GM18526 (cell line): Measurements from ENCODE around the gene KCNE4.

Experiments
- POLR2A ChIP-seq: IDR thresholded peaks from 3 replicates; pipeline ENCODE4 v1.6.1; 2011; ENCODE audit not compliant: insufficient read length; ENCODE audit errors: extremely low read depth

Gene KCNE4, protein sequence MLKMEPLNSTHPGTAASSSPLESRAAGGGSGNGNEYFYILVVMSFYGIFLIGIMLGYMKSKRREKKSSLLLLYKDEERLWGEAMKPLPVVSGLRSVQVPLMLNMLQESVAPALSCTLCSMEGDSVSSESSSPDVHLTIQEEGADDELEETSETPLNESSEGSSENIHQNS

GRCh38 chr2:223051693-223052289 is at the start of gene KCNE4:
KCNE4 (plus strand) TSS chr2:223052190; CDS start chr2:223052831, 641 bp downstream.
- TF ChIP-seq POLR2A, result no peak

DNA sequence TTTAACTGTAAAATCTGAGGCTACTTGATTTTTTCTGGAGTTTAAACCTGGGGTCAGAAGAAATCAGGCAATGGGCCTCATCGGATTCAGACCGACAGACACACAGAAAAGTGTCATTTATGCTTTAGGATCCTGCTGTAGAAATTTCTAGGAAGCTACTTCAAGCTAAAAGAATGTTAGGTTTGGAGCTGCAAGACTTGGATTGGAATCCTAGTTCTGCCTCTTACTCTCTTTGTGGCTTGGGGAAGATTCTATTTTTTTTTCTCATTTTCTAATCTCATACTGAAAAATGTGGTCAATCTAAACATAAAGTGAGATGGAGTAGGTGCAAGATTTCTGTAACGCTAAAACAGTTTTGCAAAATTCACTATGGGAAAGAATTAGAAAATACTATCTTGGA is 48.8 kb upstream of the KCNE4 start:
- no peak for TF ChIP-seq POLR2A

GRCh38 chr2:223005496-223005895 is 46.5 kb upstream of the KCNE4 start:
- no peak for TF ChIP-seq POLR2A

DNA sequence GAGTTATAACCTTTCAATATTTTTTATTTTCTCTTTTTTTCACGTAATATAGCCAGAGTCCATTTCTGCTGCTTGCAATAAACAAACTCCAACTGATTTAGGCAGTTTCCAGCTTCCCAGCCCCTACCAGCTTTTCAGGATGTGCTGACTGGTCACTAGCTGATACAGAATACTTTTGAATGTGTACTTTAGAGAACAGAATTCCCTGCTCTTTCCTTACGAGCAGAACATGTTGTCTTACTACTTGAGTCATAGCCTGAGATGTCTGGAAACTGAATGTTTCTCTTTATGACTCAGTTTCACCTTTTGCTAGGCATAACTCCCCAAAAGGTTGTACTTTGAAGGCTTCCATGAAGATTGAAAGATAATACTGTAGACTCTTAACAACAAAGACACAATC is 44.5 kb upstream of the KCNE4 start:
- TF ChIP-seq POLR2A, result no peak

GRCh38 chr2:223008162-223008561 is 43.8 kb upstream of the KCNE4 start:
- TF ChIP-seq POLR2A, result no peak

DNA sequence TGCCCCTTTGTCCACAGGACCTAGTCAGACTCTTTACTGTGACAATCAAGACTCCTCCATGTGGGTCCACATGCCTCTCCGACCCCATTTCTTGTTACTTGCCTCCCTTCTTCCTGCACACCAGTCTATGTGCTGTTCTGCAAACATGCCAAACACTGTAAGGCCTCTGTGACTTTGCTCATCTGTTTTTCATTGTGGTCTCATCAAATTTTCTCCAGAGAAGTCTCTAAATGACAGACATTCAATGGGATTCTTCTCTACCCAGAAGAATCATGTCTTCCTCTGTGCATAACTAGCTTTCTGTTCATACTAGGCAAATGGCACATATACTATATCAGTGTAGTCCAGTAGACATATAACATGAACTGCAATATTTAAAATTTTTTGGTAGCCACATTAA is 43.0 kb upstream of the KCNE4 start:
- TF ChIP-seq POLR2A, result no peak

- no peak for TF ChIP-seq POLR2A
These were observed 41.3 kb upstream of the KCNE4 start for GRCh38 chr2:223010641-223011040.

GRCh38 chr2:223012291-223012690 is 39.7 kb upstream of the KCNE4 start:
- no peak for TF ChIP-seq POLR2A

- TF ChIP-seq POLR2A, result no peak
These were observed 32.5 kb upstream of the KCNE4 start for GRCh38 chr2:223019390-223019930.

DNA sequence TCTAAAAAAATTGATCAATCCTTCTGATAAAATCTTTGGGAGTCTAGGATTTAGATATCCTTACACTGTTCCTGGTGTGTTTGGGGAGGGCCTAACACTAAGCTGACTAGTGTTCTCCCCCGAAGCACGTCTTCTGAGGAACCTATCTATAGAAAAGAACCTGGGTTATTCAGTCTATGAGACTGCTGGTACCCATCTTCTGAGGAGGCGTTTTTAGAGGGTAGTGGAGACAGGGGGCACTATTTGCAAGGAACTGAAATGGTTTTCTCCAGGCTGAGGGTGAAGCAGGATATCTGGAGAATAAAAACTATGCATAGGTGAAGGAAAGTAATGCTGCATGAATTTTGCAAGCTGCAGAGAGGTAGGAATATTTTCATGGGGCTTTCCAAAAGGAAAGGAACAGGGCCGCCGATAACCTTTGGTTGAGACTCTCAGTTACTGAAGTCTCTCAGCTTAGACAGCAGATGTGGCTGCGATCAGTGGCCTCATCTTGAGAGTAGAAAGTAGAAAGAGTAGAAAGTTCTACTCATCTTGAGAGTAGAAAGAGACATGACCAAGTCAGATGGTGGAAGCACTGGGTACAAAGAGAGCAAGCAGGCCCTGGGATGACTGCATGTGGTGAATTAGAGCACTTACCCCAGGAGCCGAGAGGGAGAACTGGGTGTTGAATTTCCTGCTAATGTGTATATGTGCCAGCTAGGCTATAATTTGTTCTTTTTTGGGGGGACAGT is 31.8 kb upstream of the KCNE4 start:
- TF ChIP-seq POLR2A, result no peak

- no peak for TF ChIP-seq POLR2A
These were observed 30.9 kb upstream of the KCNE4 start for GRCh38 chr2:223020971-223021675.

DNA sequence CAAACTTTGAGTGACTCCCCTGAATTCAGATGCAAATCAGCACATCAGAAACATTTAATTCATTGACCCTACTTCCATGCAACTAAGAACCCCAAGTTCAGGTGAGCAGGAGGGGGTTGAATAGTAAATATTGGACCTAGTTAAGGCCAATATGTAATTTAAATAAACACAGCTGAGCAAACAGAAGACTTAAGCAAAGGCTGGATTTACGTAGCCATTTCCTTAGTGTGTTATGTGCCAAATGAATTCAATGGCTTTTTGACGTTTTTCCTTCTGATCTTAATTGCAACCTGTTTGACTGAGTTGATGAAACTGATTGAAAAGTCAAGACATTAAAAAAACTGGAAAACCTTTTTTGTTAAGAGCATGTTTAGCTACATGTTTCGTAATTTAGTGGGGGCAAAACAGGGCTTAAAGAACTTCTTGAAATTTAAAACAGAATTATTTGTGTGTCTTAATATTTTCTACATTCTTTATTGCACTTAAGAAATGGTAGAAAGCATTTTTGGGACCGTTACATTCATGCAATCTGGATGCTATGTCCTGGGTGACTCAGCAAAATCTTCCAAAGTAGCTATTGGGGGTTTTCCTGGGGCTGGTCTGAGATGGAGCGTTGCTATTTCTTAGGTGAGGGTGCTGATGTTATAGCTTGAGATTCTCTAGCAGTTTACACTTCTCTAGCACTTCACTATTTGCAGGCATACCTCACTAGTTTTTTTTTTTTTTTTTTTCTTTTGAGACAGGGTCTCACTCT is 25.5 kb upstream of the KCNE4 start:
- no peak for TF ChIP-seq POLR2A

DNA sequence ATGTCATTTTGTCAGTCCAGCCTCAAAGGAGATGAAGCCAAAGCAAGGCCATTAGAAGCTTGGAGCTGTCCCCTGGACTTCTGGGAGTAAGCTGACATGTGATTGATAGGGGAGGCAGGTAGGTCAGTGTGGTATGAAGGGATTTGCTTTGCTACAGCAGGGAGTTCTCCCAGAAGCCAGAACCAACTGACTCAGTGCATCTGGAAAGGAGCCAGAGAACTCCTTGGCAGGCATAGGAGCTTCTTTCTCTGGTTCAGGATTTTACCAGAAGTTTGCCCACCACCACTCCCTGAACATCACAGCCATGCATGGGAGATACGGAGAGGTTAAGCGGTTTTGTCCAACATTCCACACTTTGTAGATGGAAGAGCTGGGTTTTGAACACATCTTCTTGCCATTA is 24.5 kb upstream of the KCNE4 start:
- no peak for TF ChIP-seq POLR2A

GRCh38 chr2:223029287-223029686 is 22.7 kb upstream of the KCNE4 start:
- no peak for TF ChIP-seq POLR2A
